Measurements from ENCODE around the gene SPPL2C. TPM values are rescaled to one million over a fixed set of nuclear protein-coding genes. Genes with fewer than 3 reads are reported as not detected.

Gene SPPL2C
- polyA plus RNA-seq, 1 donor from 2014 or later: not detected

DNA sequence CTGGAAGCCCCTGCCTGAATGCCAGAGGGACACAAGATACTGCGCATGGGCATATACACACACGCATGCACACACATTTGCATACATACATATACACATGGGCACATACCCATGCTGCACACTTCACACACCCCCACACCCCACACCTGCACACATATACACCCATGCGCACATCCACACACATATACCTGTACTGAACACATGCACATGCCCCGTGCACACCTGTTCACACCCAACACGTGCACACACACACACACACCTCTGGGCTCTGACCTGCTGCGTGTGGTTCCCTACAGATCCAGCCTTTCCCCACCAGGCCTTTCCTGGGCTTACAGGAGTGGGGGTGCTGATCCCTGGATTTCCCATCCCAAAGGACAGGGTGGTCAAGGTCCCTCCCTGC lies 6.3 kb downstream of the SPPL2C start:
- no peak overlapping the region for H3K4me2 ChIP-seq (ENCODE audit: low read length)
- H3F3A ChIP-seq (ENCODE audit: insufficient read depth, low read length, poor library complexity, severe bottlenecking): no peaks in the 10 kb centered on the region
- H3K9me3 ChIP-seq (ENCODE audit: low read length): no peaks in the 10 kb centered on the region
- no peaks in the 10 kb centered on the region for H3K36me3 ChIP-seq (ENCODE audit: insufficient read depth, low read length)
- H3K79me2 ChIP-seq (replicated peaks; ENCODE audit: insufficient read depth, low read length): no peaks in the 10 kb centered on the region
- H3K4me3 ChIP-seq (ENCODE audit: low read length): no peak overlapping the region
- no peaks in the 10 kb centered on the region for H3K27me3 ChIP-seq (ENCODE audit: insufficient read depth, low read depth, low read length)
- H3K9me2 ChIP-seq (ENCODE audit: insufficient read depth, low read length): no peaks in the 10 kb centered on the region
- TF ChIP-seq POLR2AphosphoS5 (IDR thresholded peaks at IDR 0.05): no peak
- TF ChIP-seq RAD21 (conservative IDR thresholded peaks at IDR 0.05): no peak
- TF ChIP-seq, protein P1, sequence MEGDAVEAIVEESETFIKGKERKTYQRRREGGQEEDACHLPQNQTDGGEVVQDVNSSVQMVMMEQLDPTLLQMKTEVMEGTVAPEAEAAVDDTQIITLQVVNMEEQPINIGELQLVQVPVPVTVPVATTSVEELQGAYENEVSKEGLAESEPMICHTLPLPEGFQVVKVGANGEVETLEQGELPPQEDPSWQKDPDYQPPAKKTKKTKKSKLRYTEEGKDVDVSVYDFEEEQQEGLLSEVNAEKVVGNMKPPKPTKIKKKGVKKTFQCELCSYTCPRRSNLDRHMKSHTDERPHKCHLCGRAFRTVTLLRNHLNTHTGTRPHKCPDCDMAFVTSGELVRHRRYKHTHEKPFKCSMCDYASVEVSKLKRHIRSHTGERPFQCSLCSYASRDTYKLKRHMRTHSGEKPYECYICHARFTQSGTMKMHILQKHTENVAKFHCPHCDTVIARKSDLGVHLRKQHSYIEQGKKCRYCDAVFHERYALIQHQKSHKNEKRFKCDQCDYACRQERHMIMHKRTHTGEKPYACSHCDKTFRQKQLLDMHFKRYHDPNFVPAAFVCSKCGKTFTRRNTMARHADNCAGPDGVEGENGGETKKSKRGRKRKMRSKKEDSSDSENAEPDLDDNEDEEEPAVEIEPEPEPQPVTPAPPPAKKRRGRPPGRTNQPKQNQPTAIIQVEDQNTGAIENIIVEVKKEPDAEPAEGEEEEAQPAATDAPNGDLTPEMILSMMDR (IDR thresholded peaks at IDR 0.05; ENCODE audit: poor library complexity, severe bottlenecking): no peak
- TF ChIP-seq TAF1 (IDR thresholded peaks at IDR 0.05; ENCODE audit: low read depth): no peak
- no peak for TF ChIP-seq MXI1 (conservative IDR thresholded peaks at IDR 0.05; ENCODE audit: poor library complexity, severe bottlenecking)
- TF ChIP-seq, protein P2, sequence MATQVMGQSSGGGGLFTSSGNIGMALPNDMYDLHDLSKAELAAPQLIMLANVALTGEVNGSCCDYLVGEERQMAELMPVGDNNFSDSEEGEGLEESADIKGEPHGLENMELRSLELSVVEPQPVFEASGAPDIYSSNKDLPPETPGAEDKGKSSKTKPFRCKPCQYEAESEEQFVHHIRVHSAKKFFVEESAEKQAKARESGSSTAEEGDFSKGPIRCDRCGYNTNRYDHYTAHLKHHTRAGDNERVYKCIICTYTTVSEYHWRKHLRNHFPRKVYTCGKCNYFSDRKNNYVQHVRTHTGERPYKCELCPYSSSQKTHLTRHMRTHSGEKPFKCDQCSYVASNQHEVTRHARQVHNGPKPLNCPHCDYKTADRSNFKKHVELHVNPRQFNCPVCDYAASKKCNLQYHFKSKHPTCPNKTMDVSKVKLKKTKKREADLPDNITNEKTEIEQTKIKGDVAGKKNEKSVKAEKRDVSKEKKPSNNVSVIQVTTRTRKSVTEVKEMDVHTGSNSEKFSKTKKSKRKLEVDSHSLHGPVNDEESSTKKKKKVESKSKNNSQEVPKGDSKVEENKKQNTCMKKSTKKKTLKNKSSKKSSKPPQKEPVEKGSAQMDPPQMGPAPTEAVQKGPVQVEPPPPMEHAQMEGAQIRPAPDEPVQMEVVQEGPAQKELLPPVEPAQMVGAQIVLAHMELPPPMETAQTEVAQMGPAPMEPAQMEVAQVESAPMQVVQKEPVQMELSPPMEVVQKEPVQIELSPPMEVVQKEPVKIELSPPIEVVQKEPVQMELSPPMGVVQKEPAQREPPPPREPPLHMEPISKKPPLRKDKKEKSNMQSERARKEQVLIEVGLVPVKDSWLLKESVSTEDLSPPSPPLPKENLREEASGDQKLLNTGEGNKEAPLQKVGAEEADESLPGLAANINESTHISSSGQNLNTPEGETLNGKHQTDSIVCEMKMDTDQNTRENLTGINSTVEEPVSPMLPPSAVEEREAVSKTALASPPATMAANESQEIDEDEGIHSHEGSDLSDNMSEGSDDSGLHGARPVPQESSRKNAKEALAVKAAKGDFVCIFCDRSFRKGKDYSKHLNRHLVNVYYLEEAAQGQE (IDR thresholded peaks at IDR 0.05; ENCODE audit: borderline replicate concordance): no peak
- no peak for TF ChIP-seq EP300 (conservative IDR thresholded peaks at IDR 0.05; ENCODE audit: poor library complexity, severe bottlenecking)
- no peak for TF ChIP-seq EZH2 (IDR thresholded peaks at IDR 0.05; ENCODE audit: borderline replicate concordance, insufficient read depth, low read length, poor library complexity, severe bottlenecking)
- no peak overlapping the region for H3K27ac ChIP-seq (ENCODE audit: low read length)
- H2AFZ ChIP-seq (ENCODE audit: low read depth, low read length): no peak overlapping the region
- no peaks in the 10 kb centered on the region for H4K20me1 ChIP-seq (ENCODE audit: insufficient read depth)
- H3K9ac ChIP-seq (ENCODE audit: low read length): no peak overlapping the region

DNA sequence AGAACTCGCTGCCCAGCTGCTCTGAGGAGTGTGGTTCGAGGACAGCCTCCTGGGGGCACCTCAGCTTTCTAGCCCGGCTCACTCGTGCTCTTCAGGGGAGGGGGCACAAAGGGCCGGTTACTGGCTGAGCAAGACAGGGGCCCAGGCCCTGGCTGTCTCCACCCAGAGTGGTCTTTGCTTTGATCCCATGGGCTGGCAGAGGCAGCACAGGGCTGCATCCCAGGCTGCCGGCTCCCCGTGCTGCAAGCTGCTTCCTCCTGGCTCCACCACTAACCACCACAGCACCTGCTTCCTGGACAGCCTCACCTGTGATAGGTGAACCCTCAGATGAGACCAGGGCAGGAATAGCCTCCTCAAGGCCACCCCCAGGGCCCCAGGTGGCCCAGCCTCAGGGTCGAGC lies 6.8 kb downstream of the SPPL2C start:
- H3K4me2 ChIP-seq (ENCODE audit: low read length): no peak overlapping the region
- H3F3A ChIP-seq (ENCODE audit: insufficient read depth, low read length, poor library complexity, severe bottlenecking): no peaks in the 10 kb centered on the region
- no peak overlapping the region for H3K9ac ChIP-seq (ENCODE audit: low read length)
- no peaks in the 10 kb centered on the region for H3K79me2 ChIP-seq (replicated peaks; ENCODE audit: insufficient read depth, low read length)
- no peaks in the 10 kb centered on the region for H3K9me2 ChIP-seq (ENCODE audit: insufficient read depth, low read length)
- no peaks in the 10 kb centered on the region for H3K36me3 ChIP-seq (ENCODE audit: insufficient read depth, low read length)
- H3K4me3 ChIP-seq (ENCODE audit: low read length): no peak overlapping the region
- H4K20me1 ChIP-seq (ENCODE audit: insufficient read depth): no peaks in the 10 kb centered on the region
- TF ChIP-seq, protein P1 (IDR thresholded peaks at IDR 0.05; ENCODE audit: poor library complexity, severe bottlenecking): no peak
- TF ChIP-seq, protein P2 (IDR thresholded peaks at IDR 0.05; ENCODE audit: borderline replicate concordance): no peak
- no peak for TF ChIP-seq RAD21 (conservative IDR thresholded peaks at IDR 0.05)
- TF ChIP-seq POLR2AphosphoS5 (IDR thresholded peaks at IDR 0.05): no peak
- TF ChIP-seq EP300 (conservative IDR thresholded peaks at IDR 0.05; ENCODE audit: poor library complexity, severe bottlenecking): no peak
- no peak for TF ChIP-seq EZH2 (IDR thresholded peaks at IDR 0.05; ENCODE audit: borderline replicate concordance, insufficient read depth, low read length, poor library complexity, severe bottlenecking)
- TF ChIP-seq TAF1 (IDR thresholded peaks at IDR 0.05; ENCODE audit: low read depth): no peak
- no peak for TF ChIP-seq SMC3 (conservative IDR thresholded peaks at IDR 0.05; ENCODE audit: poor library complexity)
- TF ChIP-seq MXI1 (conservative IDR thresholded peaks at IDR 0.05; ENCODE audit: poor library complexity, severe bottlenecking): no peak
- H3K9me3 ChIP-seq (ENCODE audit: low read length): no peaks in the 10 kb centered on the region
- no peak overlapping the region for H3K27ac ChIP-seq (ENCODE audit: low read length)
- no peak overlapping the region for H2AFZ ChIP-seq (ENCODE audit: low read depth, low read length)
- H3K27me3 ChIP-seq (ENCODE audit: insufficient read depth, low read depth, low read length): no peaks in the 10 kb centered on the region
